Testis (tissue), 2 donors: ENCODE results near the gene GRAMD1A.

Experiments
- CTCF ChIP-seq, 3 experiments: fragments of 450-650 bp in 2 of 3; fragments of 200-600 bp in 1 of 3; sonication (generic) in 1 of 3; IDR thresholded peaks; one replicate each; pipeline ENCODE4 v1.5.1; 2016 to 2019; ENCODE audit warnings: antibody characterized with exemption in 3 of 3, mild to moderate bottlenecking in 2 of 3, moderate library complexity in 1 of 3
- POLR2A ChIP-seq: fragments of 450-650 bp; IDR thresholded peaks from one replicate; pipeline ENCODE4 v1.6.1; 2017; ENCODE audit warnings: antibody characterized with exemption, mild to moderate bottlenecking, moderate library complexity

- TF ChIP-seq CTCF (IDR thresholded peaks at IDR 0.05) = no peak
- TF ChIP-seq POLR2A = no peak
Measured at GRCh38 chr19:35066121-35066520, 66.0 kb downstream of the GRAMD1A start.
